ENCODE data around the gene ZNF716.
"Not testable (repeated sequence)": the region's sequence is repeated elsewhere in the genome, so short reads cannot be mapped to it uniquely, and the experiment has no call there.

The ZNF716 gene

GRCh38 chr7:57449904-57450303 lies at the start of gene ZNF716:
Gene ZNF716 (plus strand): TSS chr7:57450177. CDS start chr7:57450289, 112 bp downstream.
- no peak for TF ChIP-seq CTCF (IDR thresholded peaks at IDR 0.05; ENCODE audit: low read depth, low read length)

GRCh38 chr7:57400531-57401155 lies 49.3 kb upstream of the ZNF716 start:
- no peak for TF ChIP-seq CTCF (IDR thresholded peaks at IDR 0.05; ENCODE audit: low read depth, low read length)
- DNase-seq (ENCODE audit: extremely low read depth, low read depth): no peak

More at GRCh38 chr7:57449904-57450303, at the start of gene ZNF716:
- no peak for DNase-seq (ENCODE audit: extremely low read depth, low read depth)

- not testable (repeated sequence) for DNase-seq (ENCODE audit: extremely low read depth, low read depth)
Measured at GRCh38 chr7:57403051-57403450, 46.9 kb upstream of the ZNF716 start.

GRCh38 chr7:57403601-57404342 lies 46.2 kb upstream of the ZNF716 start:
- DNase-seq (ENCODE audit: extremely low read depth, low read depth): no peak
- TF ChIP-seq CTCF (IDR thresholded peaks at IDR 0.05; ENCODE audit: low read depth, low read length): no peak

GRCh38 chr7:57404343-57404966 lies 45.5 kb upstream of the ZNF716 start:
- no peak for DNase-seq (ENCODE audit: extremely low read depth, low read depth)
- no peak for TF ChIP-seq CTCF (IDR thresholded peaks at IDR 0.05; ENCODE audit: low read depth, low read length)

- DNase-seq (ENCODE audit: extremely low read depth, low read depth): no peak
Measured at GRCh38 chr7:57404967-57405421, 45.0 kb upstream of the ZNF716 start.

GRCh38 chr7:57407125-57407524 lies 42.9 kb upstream of the ZNF716 start:
- no peak for DNase-seq (ENCODE audit: extremely low read depth, low read depth)
- TF ChIP-seq CTCF (IDR thresholded peaks at IDR 0.05; ENCODE audit: low read depth, low read length): no peak

More at GRCh38 chr7:57404967-57405421, 45.0 kb upstream of the ZNF716 start:
- no peak for TF ChIP-seq CTCF (IDR thresholded peaks at IDR 0.05; ENCODE audit: low read depth, low read length)

Data from AG09319 (cell line).